Right ventricle myocardium inferior (tissue), 1 donor: Measurements from ENCODE around the gene KCNK4. TPM values are rescaled to one million over a fixed set of nuclear protein-coding genes. Genes with fewer than 3 reads are reported as not detected.
A peak's percentile ranks its signal among the peaks of the same experiment; 100 is the strongest.
"Not testable (repeated sequence)": the region's sequence is repeated elsewhere in the genome, so short reads cannot be mapped to it uniquely, and the experiment has no call there.

Source experiments
- ATAC-seq: fragments of 200-7000 bp; cut with Tn5 transposase; one replicate; pipeline ENCODE4 v1.9.1; 2020; ENCODE audit warnings: mild to moderate bottlenecking, moderate library complexity
- DNase-seq: peaks from one replicate; pipeline ENCODE4 v3.0.0; 2021; ENCODE audit errors: missing footprints
- intact Hi-C: fragments of 100-400 bp; cut with DNase I; formaldehyde crosslinking; loops from one replicate; pipeline ENCODE4 v1.11.0; 2022
- total RNA-seq: library from RNA; stranded (reverse); fragmentation: NEBNext Ultra II Directional; extraction: Animal tissue kit (Norgen Biotek cat#: 25700); gene quantifications from one replicate; pipeline ENCODE4 v1.2.1, GENCODE V29; 2021
- donor health status: DM: no; HTN: yes; CAD: no; lungs with severe emphysema.

Gene KCNK4
- total RNA-seq, 1 donor from 2014 or later = not detected

- intact Hi-C loops, DNase-seq, ATAC-seq: not testable (repeated sequence)
Measured at GRCh38 chr11:64315667-64316526, 24.8 kb downstream of the KCNK4 start.

- ATAC-seq = no peak
- DNase-seq = no peak
- intact Hi-C loops = loop anchor here (1.0 kb wide), 1 partner anchor 46 kb away; no protein-coding TSS in a partner anchor
Measured at GRCh38 chr11:64316672-64317324, 25.7 kb downstream of the KCNK4 start.

GRCh38 chr11:64317325-64317960 lies 26.3 kb downstream of the KCNK4 start, which contains the start of gene TRMT112:
TSS of gene TRMT112 (minus strand) at chr11:64317559. CDS start at chr11:64317526, 33 bp downstream.
- ATAC-seq (peak; percentile 84), DNase-seq (peak; percentile 96)
- intact Hi-C loops = loop anchor here (1.0 kb wide), 1 partner anchor 47 kb away; no protein-coding TSS in a partner anchor

GRCh38 chr11:64317961-64318765 lies 27.1 kb downstream of the KCNK4 start, which contains the start of gene PRDX5:
TSS of gene PRDX5 (plus strand) at chr11:64318121. CDS start at chr11:64318216, 95 bp downstream.
- peak; percentile 93 for ATAC-seq

GRCh38 chr11:64318766-64319761 lies 28.0 kb downstream of the KCNK4 start:
- DNase-seq (no peak), ATAC-seq (no peak)
- intact Hi-C loops = loop anchor here (1.0 kb wide), 1 partner anchor 36 kb away; no protein-coding TSS in a partner anchor

More at GRCh38 chr11:64317961-64318765, 27.1 kb downstream of the KCNK4 start, which contains the start of gene PRDX5:
- intact Hi-C loops = loop anchor here (1.0 kb wide), 2 partner anchors 37 to 48 kb away; no protein-coding TSS in a partner anchor
- peak; percentile 98 for DNase-seq

- intact Hi-C loops = no loop called here
- ATAC-seq (no peak), DNase-seq (no peak)
Measured at GRCh38 chr11:64320556-64320955, 29.5 kb downstream of the KCNK4 start.

GRCh38 chr11:64321026-64321425 lies 29.9 kb downstream of the KCNK4 start:
- intact Hi-C loops = no loop called here
- DNase-seq (no peak), ATAC-seq (no peak)

- intact Hi-C loops = no loop called here
- no peak for DNase-seq
- no peak for ATAC-seq
Measured at GRCh38 chr11:64321533-64321932, 30.4 kb downstream of the KCNK4 start.

GRCh38 chr11:64322925-64323260 lies 31.8 kb downstream of the KCNK4 start:
- ATAC-seq = no peak
- intact Hi-C loops = no loop called here
- DNase-seq = no peak

GRCh38 chr11:64323373-64323772 lies 32.3 kb downstream of the KCNK4 start:
- DNase-seq (no peak), ATAC-seq (no peak)
- intact Hi-C loops = no loop called here

- ATAC-seq, DNase-seq: not testable (repeated sequence)
Measured at GRCh38 chr11:64323984-64324383, 32.9 kb downstream of the KCNK4 start.

GRCh38 chr11:64324692-64325469 lies 33.8 kb downstream of the KCNK4 start:
- DNase-seq (no peak), ATAC-seq (no peak)
- intact Hi-C loops = no loop called here

More at GRCh38 chr11:64323984-64324383, 32.9 kb downstream of the KCNK4 start:
- intact Hi-C loops = not testable (repeated sequence)

- intact Hi-C loops = no loop called here
- no peak for ATAC-seq
- DNase-seq = no peak
Measured at GRCh38 chr11:64327375-64327774, 36.3 kb downstream of the KCNK4 start.

- intact Hi-C loops = no loop called here
- ATAC-seq (no peak), DNase-seq (no peak)
Measured at GRCh38 chr11:64327993-64328392, 36.9 kb downstream of the KCNK4 start.

- intact Hi-C loops = no loop called here
- no peak for DNase-seq
- no peak for ATAC-seq
Measured at GRCh38 chr11:64330888-64331287, 39.8 kb downstream of the KCNK4 start.

GRCh38 chr11:64331569-64332371 lies 40.7 kb downstream of the KCNK4 start:
- DNase-seq (peak; percentile 87), ATAC-seq (peak; percentile 57)
- intact Hi-C loops = no loop called here
